Suprapubic skin (tissue), 3 donors: ENCODE data around the gene HSPE1.

Experiments
- CTCF ChIP-seq, 2 donors: fragments of 200-600 bp in 1 of 2; fragments of 450-650 bp in 1 of 2; sonication (generic) in 1 of 2; IDR thresholded peaks; one replicate each; pipeline ENCODE4 v1.5.1; 2016 to 2019; ENCODE audit warnings: antibody characterized with exemption in 2 of 2, mild to moderate bottlenecking in 1 of 2, moderate library complexity in 1 of 2
- EP300 ChIP-seq: sonication (generic); formaldehyde crosslinking; IDR thresholded peaks from one replicate; pipeline ENCODE4 v1.6.1; 2017; ENCODE audit warnings: antibody characterized with exemption
- POLR2A ChIP-seq, 2 donors: fragments of 450-650 bp; IDR thresholded peaks; one replicate each; pipeline ENCODE4 v1.6.1; 2017; ENCODE audit warnings: antibody characterized with exemption in 2 of 2, mild to moderate bottlenecking in 2 of 2, moderate library complexity in 2 of 2

GRCh38 chr2:197496695-197497094 lies 3.5 kb upstream of the HSPE1 start:
- TF ChIP-seq CTCF (IDR thresholded peaks at IDR 0.05): no peak
- TF ChIP-seq POLR2A (IDR thresholded peaks at IDR 0.05): no peak
- no peak for TF ChIP-seq EP300
